BJ (cell line): Measurements from ENCODE around the gene SIPA1L3. TPM values are rescaled to one million over a fixed set of nuclear protein-coding genes. Genes with fewer than 3 reads are reported as not detected.
"Not testable (repeated sequence)": the region's sequence is repeated elsewhere in the genome, so short reads cannot be mapped to it uniquely, and the experiment has no call there.

Experiments
- CTCF ChIA-PET: fragments of 350-600 bp; formaldehyde crosslinking; extraction: SDS; loops from one replicate; lab custom pipeline; 2021; ENCODE audit warnings: antibody characterized with exemption, inconsistent platforms; lab: Yijun Ruan, JAX
- POLR2A ChIA-PET: fragments of 300-600 bp; sonication (Branson Sonifier 250); formaldehyde crosslinking; extraction: SDS; loops from one replicate; lab custom pipeline; 2021; ENCODE audit warnings: antibody characterized with exemption; lab: Charles Lee
- DNase-seq: peaks from one replicate; pipeline ENCODE4 v3.0.0-alpha.2; 2011; ENCODE audit warnings: low read depth
- H3K27me3 ChIP-seq: 2 replicates; pipeline ENCODE4 v1.6.0; 2011; ENCODE audit warnings: low read length; ENCODE audit not compliant: control insufficient read depth, insufficient read depth
- H3K36me3 ChIP-seq: 2 replicates; pipeline ENCODE4 v1.5.1; 2011; ENCODE audit warnings: low read length; ENCODE audit not compliant: control insufficient read depth, insufficient read depth
- H3K4me3 ChIP-seq: 2 replicates; pipeline ENCODE4 v1.5.1; 2011; ENCODE audit warnings: low read depth, mild to moderate bottlenecking, control low read depth, low read length
- polyA plus RNA-seq: library from polyadenylated mRNA; depleted of rRNA; stranded (reverse); fragments of >200 nt; gene quantifications from 2 replicates; pipeline ENCODE4 v1.2.3, GENCODE V29; 2011
- TF ChIP-seq, protein P1 (sequence below): IDR thresholded peaks from 2 replicates; pipeline ENCODE4 v1.5.1; 2011; ENCODE audit warnings: low read depth, mild to moderate bottlenecking, control low read depth, inconsistent platforms, low read length, moderate library complexity; ENCODE audit not compliant: insufficient read depth

Gene SIPA1L3
- polyA plus RNA-seq, 1 experiment = 4.5 TPM

DNA sequence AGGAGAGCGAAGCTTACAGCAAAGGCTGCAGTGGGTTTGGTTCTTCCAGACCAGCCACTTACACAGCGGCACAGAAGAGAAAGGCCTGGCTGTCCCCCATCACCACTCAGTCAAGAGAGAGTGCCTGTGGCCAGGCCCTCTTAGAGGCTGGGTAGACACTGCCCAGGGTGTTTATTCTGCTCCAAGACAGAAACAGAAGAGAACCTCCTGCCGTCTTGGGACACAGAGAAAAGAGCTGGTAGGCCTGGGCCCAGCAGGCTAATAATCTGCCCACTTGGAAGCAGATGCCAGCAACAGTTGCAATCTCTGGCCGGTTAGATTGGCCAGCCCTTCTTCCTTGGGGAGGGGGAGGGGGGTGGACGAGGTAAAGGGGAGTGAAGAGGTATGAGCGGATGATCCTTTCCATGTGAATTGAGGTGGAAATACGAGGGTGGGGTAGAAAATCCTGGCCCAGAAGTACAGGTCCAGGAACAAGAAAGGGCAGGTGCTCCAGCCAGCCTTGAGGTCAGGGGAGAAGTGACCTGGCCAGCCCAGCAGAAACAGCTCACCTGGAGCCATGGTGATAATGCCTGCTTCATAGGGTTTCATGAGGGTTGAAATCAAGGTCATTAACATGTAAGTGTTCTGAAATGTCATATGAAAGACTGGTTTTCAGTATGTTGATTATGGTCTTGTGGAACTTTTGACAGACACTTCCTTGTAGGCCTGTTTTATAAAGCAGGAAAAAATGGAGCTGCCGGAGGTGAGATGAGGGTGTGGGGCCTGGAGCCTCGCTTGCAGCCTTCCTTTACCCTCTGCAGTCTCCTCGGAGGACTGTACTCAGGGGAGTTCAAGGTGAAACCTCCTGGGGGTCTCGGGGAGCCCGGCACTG, 116.9 kb downstream of the SIPA1L3 start:
- no peak overlapping the region for H3K4me3 ChIP-seq
- CTCF ChIA-PET = interaction anchor here (0.6 to 2.4 kb wide), 3 partner anchors 21 to 121 kb away, joined by 3 to 6 read pairs (median 4); no protein-coding TSS in a partner anchor
- DNase-seq = no peak
- no peaks in the 10 kb centered on the region for H3K27me3 ChIP-seq
- POLR2A ChIA-PET = no interaction called here
- TF ChIP-seq, protein P1, sequence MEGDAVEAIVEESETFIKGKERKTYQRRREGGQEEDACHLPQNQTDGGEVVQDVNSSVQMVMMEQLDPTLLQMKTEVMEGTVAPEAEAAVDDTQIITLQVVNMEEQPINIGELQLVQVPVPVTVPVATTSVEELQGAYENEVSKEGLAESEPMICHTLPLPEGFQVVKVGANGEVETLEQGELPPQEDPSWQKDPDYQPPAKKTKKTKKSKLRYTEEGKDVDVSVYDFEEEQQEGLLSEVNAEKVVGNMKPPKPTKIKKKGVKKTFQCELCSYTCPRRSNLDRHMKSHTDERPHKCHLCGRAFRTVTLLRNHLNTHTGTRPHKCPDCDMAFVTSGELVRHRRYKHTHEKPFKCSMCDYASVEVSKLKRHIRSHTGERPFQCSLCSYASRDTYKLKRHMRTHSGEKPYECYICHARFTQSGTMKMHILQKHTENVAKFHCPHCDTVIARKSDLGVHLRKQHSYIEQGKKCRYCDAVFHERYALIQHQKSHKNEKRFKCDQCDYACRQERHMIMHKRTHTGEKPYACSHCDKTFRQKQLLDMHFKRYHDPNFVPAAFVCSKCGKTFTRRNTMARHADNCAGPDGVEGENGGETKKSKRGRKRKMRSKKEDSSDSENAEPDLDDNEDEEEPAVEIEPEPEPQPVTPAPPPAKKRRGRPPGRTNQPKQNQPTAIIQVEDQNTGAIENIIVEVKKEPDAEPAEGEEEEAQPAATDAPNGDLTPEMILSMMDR = no peak
- H3K36me3 ChIP-seq = no peaks in the 10 kb centered on the region

DNA sequence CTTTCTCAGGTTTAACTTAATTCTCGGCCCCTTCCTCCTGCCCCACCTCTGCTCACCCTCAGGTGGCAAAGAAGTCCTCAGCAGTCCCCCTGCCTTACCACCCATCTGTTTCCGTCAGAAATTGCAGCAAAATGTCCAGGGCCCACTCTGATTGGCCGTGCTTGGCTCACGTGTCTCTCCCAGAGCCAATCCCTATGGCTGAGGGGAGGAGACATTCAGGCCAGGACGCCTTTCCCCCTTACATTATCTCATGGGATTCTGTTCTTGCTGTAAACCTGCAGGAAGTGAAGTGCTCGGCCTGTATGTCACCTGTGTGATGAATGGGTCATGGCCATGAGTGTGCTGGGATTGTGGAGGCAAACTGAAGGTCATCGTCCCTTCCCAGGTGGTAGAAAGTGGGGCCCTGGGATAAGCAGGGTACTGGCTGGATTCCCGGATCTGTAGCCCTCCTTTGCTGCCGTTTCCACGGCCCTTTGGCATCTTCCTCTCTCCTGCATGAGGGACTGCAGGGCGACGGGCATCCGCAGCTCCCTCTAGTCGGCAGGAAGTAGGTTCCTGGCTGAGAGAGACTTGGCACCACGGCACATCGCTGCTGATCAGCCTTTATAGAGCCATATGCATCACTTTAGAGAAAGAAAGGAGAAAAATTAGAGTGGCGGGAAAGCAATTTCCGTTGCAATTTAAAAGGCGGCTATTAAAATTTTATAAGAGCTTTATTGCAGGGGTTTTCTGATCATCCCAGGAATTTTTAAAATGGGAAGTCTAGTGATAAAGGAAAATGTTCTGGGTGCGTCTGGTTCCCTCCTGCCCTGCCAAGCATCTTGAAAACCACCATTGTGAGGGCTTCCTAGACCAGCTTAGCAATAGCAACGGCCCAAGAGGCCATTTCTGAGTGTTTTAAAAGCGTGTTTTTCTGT, 118.2 kb downstream of the SIPA1L3 start:
- TF ChIP-seq, protein P1 = no peak
- Histone ChIP-seq H3K27me3 (no peaks in the 10 kb centered on the region), H3K4me3 (no peak overlapping the region), H3K36me3 (no peaks in the 10 kb centered on the region; the same call in 1 of the 2 replicates)
- ChIA-PET POLR2A (no interaction called here), CTCF (interaction anchor here (0.9 kb wide), 1 partner anchor 10 kb away, joined by 3 read pairs; no protein-coding TSS in a partner anchor)
- DNase-seq = no peak

GRCh38 chr19:38025909-38026307, 118.9 kb downstream of the SIPA1L3 start:
- CTCF ChIA-PET = interaction anchor here (0.9 kb wide), 1 partner anchor 10 kb away, joined by 3 read pairs; no protein-coding TSS in a partner anchor
- no peak overlapping the region for H3K4me3 ChIP-seq
- POLR2A ChIA-PET = no interaction called here
- H3K36me3 ChIP-seq = peaks cover 3% of the 10 kb centered on the region
- H3K27me3 ChIP-seq = no peaks in the 10 kb centered on the region
- DNase-seq = no peak
- TF ChIP-seq, protein P1 = no peak

- no peak overlapping the region for H3K4me3 ChIP-seq
- CTCF ChIA-PET = no interaction called here
- POLR2A ChIA-PET = no interaction called here
These were observed 122.0 kb downstream of the SIPA1L3 start for GRCh38 chr19:38028913-38029510.

GRCh38 chr19:38030001-38030400, 123.0 kb downstream of the SIPA1L3 start:
- H3K27me3 ChIP-seq, DNase-seq, H3K4me3 ChIP-seq, POLR2A ChIA-PET, H3K36me3 ChIP-seq: not testable (repeated sequence)
- CTCF ChIA-PET = interaction anchor here (0.9 to 2.2 kb wide), 3 partner anchors 8 to 24 kb away, joined by 3 to 7 read pairs (median 3); no protein-coding TSS in a partner anchor

More at GRCh38 chr19:38028913-38029510, 122.0 kb downstream of the SIPA1L3 start:
- no peak for DNase-seq
- Histone ChIP-seq H3K36me3 (peaks cover 3% of the 10 kb centered on the region), H3K27me3 (no peaks in the 10 kb centered on the region)
- TF ChIP-seq, protein P1 = no peak
